SK-N-SH treated with all-trans-retinoic acid at 6 μM for 48 hours (cell line): ENCODE results near the gene CUEDC1.

Experiments used
- BACH2 ChIP-seq: fragments of 250-450 bp; sonication (Bioruptor Pico); IDR thresholded peaks from 2 replicates; pipeline ENCODE4 v1.9.0; 2021; ENCODE audit warnings: mild to moderate bottlenecking, borderline replicate concordance
- ESRRG ChIP-seq: fragments of 250-450 bp; sonication (Bioruptor Pico); IDR thresholded peaks from 2 replicates; pipeline ENCODE4 v1.6.1; 2021; ENCODE audit warnings: mild to moderate bottlenecking
- ISL1 ChIP-seq: fragments of 250-450 bp; sonication (Bioruptor Pico); IDR thresholded peaks from 2 replicates; pipeline ENCODE4 v2.1.2; 2022; ENCODE audit warnings: mild to moderate bottlenecking, moderate library complexity
- OSR1 ChIP-seq: fragments of 250-450 bp; sonication (Bioruptor Pico); IDR thresholded peaks from 2 replicates; pipeline ENCODE4 v1.8.0; 2022; ENCODE audit warnings: moderate library complexity, mild to moderate bottlenecking, inconsistent platforms
- PATZ1 ChIP-seq: fragments of 250-450 bp; sonication (Bioruptor Pico); IDR thresholded peaks from 2 replicates; pipeline ENCODE4 v1.8.0; 2020; ENCODE audit warnings: mild to moderate bottlenecking, moderate library complexity, borderline replicate concordance
- RARB ChIP-seq: fragments of 250-450 bp; sonication (Bioruptor Pico); IDR thresholded peaks from 2 replicates; pipeline ENCODE4 v1.8.0; 2021; ENCODE audit warnings: mild to moderate bottlenecking, moderate library complexity
- TSHZ2 ChIP-seq: fragments of 250-450 bp; sonication (Bioruptor Pico); IDR thresholded peaks from 2 replicates; pipeline ENCODE4 v1.5.0; 2020; ENCODE audit warnings: mild to moderate bottlenecking, moderate library complexity
- ZNF565 ChIP-seq: fragments of 450-650 bp; formaldehyde crosslinking; conservative IDR thresholded peaks from 2 replicates; pipeline ENCODE4 v1.5.0; 2020; ENCODE audit warnings: low read depth, mild to moderate bottlenecking, moderate library complexity
- ZNF8 ChIP-seq: fragments of 450-650 bp; formaldehyde crosslinking; IDR thresholded peaks from 2 replicates; pipeline ENCODE4 v1.5.0; 2020; ENCODE audit warnings: mild to moderate bottlenecking, moderate library complexity

GRCh38 chr17:57976594-57976993 lies 21.4 kb upstream of the CUEDC1 start:
- no peak for TF ChIP-seq PATZ1
- no peak for TF ChIP-seq RARB (CRISPR knock-in tag)
- TF ChIP-seq ESRRG: no peak
- TF ChIP-seq ISL1 (CRISPR knock-in tag): no peak
- TF ChIP-seq TSHZ2 (CRISPR knock-in tag): no peak
- TF ChIP-seq ZNF8 (CRISPR knock-in tag): no peak
- no peak for TF ChIP-seq BACH2 (CRISPR knock-in tag)
- TF ChIP-seq OSR1 (CRISPR knock-in tag): no peak
- no peak for TF ChIP-seq ZNF565 (CRISPR knock-in tag)
